Thyroid gland (tissue), 4 donors: Measurements from ENCODE around the gene KRAS.

ENCODE experiments used
- CTCF ChIP-seq, 6 experiments: fragments of 200-600 bp in 3 of 6; fragments of 450-650 bp in 3 of 6; sonication (generic) in 3 of 6; IDR thresholded peaks; one replicate each; pipeline ENCODE4 v1.5.1; 2016 to 2019; ENCODE audit warnings: antibody characterized with exemption in 6 of 6, mild to moderate bottlenecking in 2 of 6, inconsistent platforms in 1 of 6, moderate library complexity in 1 of 6
- POLR2A ChIP-seq, 2 donors: fragments of 450-650 bp; IDR thresholded peaks; one replicate each; pipeline ENCODE4 v1.6.1; 2017; ENCODE audit warnings: antibody characterized with exemption in 2 of 2, mild to moderate bottlenecking in 2 of 2, moderate library complexity in 1 of 2

DNA sequence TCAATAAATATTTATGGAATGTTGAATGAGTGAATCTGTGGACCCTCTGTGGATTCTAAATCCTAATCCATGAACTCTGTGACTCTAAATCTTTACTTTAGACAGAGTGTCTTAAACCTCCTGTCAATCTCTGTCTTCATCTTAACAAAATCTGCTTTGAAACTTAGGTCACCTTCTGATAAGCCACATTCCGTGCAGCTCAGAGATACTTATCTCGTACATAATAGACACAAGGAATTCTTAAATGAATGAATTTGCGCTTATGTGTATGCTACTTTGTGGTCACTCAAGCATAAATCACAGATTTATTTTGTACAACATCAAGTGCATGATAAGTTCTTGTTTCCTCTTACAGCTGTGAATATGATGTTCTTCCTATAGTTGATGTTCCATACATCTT is 2.2 kb upstream of the KRAS start:
- TF ChIP-seq CTCF (IDR thresholded peaks at IDR 0.05) (no peak), POLR2A (IDR thresholded peaks at IDR 0.05) (no peak)
